Neuronal stem cell (in vitro differentiated cells): ENCODE data around the gene TIMM23.
"Not testable (repeated sequence)": the region's sequence is repeated elsewhere in the genome, so short reads cannot be mapped to it uniquely, and the experiment has no call there.

ENCODE experiments used
- DNase-seq: peaks from one replicate; pipeline ENCODE4 v3.0.0-alpha.2; 2013; ENCODE audit warnings: low spot score
- H2AFZ ChIP-seq: one replicate; pipeline ENCODE4 v1.6.1; 2013; ENCODE audit warnings: mild to moderate bottlenecking, low read length, inconsistent platforms
- H2AK5ac ChIP-seq: 2 replicates; pipeline ENCODE4 v1.6.1; 2013; ENCODE audit warnings: low read depth, mild to moderate bottlenecking, inconsistent platforms, low read length, moderate library complexity, mixed read lengths
- H2BK120ac ChIP-seq: 2 replicates; pipeline ENCODE4 v1.6.1; 2013; ENCODE audit warnings: low read depth, mild to moderate bottlenecking, inconsistent platforms, low read length, moderate library complexity, mixed read lengths
- H2BK12ac ChIP-seq: one replicate; pipeline ENCODE4 v1.6.1; 2013; ENCODE audit warnings: low read length, inconsistent platforms
- H2BK15ac ChIP-seq: 2 replicates; pipeline ENCODE4 v1.6.1; 2013; ENCODE audit warnings: mild to moderate bottlenecking, low read length, inconsistent platforms, mixed read lengths
- H2BK5ac ChIP-seq: one replicate; pipeline ENCODE4 v1.6.1; 2013; ENCODE audit warnings: inconsistent platforms, mild to moderate bottlenecking, low read length, moderate library complexity
- H3K14ac ChIP-seq: one replicate; pipeline ENCODE4 v1.6.1; 2013; ENCODE audit warnings: low read length, inconsistent platforms
- H3K18ac ChIP-seq: 2 replicates; pipeline ENCODE4 v1.6.1; 2013; ENCODE audit warnings: low read length, inconsistent platforms
- H3K23ac ChIP-seq: 2 replicates; pipeline ENCODE4 v1.6.1; 2013; ENCODE audit warnings: low read depth, mild to moderate bottlenecking, mixed read lengths, low read length, inconsistent platforms; ENCODE audit not compliant: poor library complexity
- H3K27ac ChIP-seq: replicated peaks from 3 replicates; pipeline ENCODE4 v1.5.1; 2013; ENCODE audit warnings: low read length, inconsistent platforms
- H3K27me3 ChIP-seq, 3 experiments: 2 replicates each; pipeline ENCODE4 v1.6.1; 2013; ENCODE audit warnings: low read length in 3 of 3, mild to moderate bottlenecking in 2 of 3, inconsistent platforms in 1 of 3, low read depth in 1 of 3, mixed read lengths in 1 of 3, moderate library complexity in 1 of 3; ENCODE audit not compliant: control insufficient read depth in 3 of 3, insufficient read depth in 3 of 3
- H3K36me3 ChIP-seq, 2 donors: replicated peaks in 1 of 2; 2 replicates each; pipeline ENCODE4 v1.6.1; 2013; ENCODE audit warnings: low read length in 2 of 2; ENCODE audit not compliant: control insufficient read depth in 2 of 2, insufficient read depth in 2 of 2
- H3K4ac ChIP-seq: 2 replicates; pipeline ENCODE4 v1.6.1; 2013; ENCODE audit warnings: inconsistent platforms, mild to moderate bottlenecking, low read length, moderate library complexity
- H3K4me1 ChIP-seq, 2 donors: 1 replicate in 1 of 2; 2 replicates in 1 of 2; pipeline ENCODE4 v1.6.1; 2013; ENCODE audit warnings: low read length in 2 of 2, low read depth in 1 of 2; ENCODE audit not compliant: control insufficient read depth in 2 of 2, insufficient read depth in 1 of 2
- H3K4me2 ChIP-seq: one replicate; pipeline ENCODE4 v1.6.1; 2013; ENCODE audit warnings: mild to moderate bottlenecking, low read length, inconsistent platforms; ENCODE audit not compliant: insufficient read depth, poor library complexity, severe bottlenecking
- H3K4me3 ChIP-seq, 2 donors: 2 replicates each; pipeline ENCODE4 v1.5.1; 2013; ENCODE audit warnings: low read length in 2 of 2, mild to moderate bottlenecking in 2 of 2, inconsistent platforms in 1 of 2, moderate library complexity in 1 of 2
- H3K79me1 ChIP-seq: one replicate; pipeline ENCODE4 v1.6.1; 2013; ENCODE audit warnings: low read depth, mild to moderate bottlenecking, inconsistent platforms, low read length, moderate library complexity
- H3K9ac ChIP-seq: one replicate; pipeline ENCODE4 v1.6.1; 2013; ENCODE audit warnings: mild to moderate bottlenecking, low read depth, low read length, inconsistent platforms; ENCODE audit not compliant: poor library complexity
- H3K9me3 ChIP-seq, 2 donors: replicated peaks in 1 of 2; 2 replicates each; pipeline versions ENCODE3 to v1.6.1; 2013; ENCODE audit warnings: low read length in 2 of 2, mild to moderate bottlenecking in 2 of 2, inconsistent platforms in 1 of 2, low read depth in 1 of 2, mixed read lengths in 1 of 2, moderate library complexity in 1 of 2; ENCODE audit not compliant: control insufficient read depth in 2 of 2, insufficient read depth in 1 of 2
- H4K8ac ChIP-seq: one replicate; pipeline ENCODE4 v1.6.1; 2013; ENCODE audit warnings: low read depth, mild to moderate bottlenecking, inconsistent platforms, low read length, moderate library complexity
- H4K91ac ChIP-seq: one replicate; pipeline ENCODE4 v1.6.1; 2013; ENCODE audit warnings: low read length, low read depth, mild to moderate bottlenecking, inconsistent platforms; ENCODE audit not compliant: poor library complexity
- WGBS, 2 donors: extraction: QIAGEN DNeasy Blood & Tissue Kit; methylation state at CpG; one replicate each; pipeline ENCODE4 v1.1.7; 2013; ENCODE audit warnings: missing lambda C conversion rate in 2 of 2, mixed read lengths in 1 of 2; ENCODE audit not compliant: insufficient read length in 2 of 2, insufficient replicate concordance in 1 of 2; ENCODE audit errors: extremely low coverage in 2 of 2; 5-methylcytosine and 5-hydroxymethylcytosine counted together

TIMM23 gene

DNA sequence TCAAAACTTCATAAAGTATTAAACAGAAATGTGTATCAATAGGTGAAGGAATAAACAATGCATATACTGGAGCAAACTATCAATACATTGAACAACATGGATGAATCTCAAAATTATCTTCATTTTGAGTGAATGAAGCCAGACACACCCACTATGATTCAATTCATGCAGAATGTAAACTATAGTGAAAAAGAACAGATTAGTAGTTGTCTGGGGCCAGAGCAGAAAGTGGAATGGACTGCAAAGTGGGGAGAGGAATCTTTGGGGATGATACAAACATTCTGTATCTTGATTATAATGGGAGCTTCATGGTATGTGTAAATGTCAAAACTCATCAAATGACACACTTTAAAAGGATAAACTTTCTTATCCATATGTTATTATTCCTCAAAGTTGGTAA lies 23.5 kb upstream of the TIMM23 start:
- H2BK5ac ChIP-seq, H3K4ac ChIP-seq, H2AFZ ChIP-seq, H3K14ac ChIP-seq, H3K79me1 ChIP-seq, H2AK5ac ChIP-seq, H3K23ac ChIP-seq, DNase-seq, H2BK15ac ChIP-seq, H3K18ac ChIP-seq, H3K27me3 ChIP-seq, H3K4me2 ChIP-seq, H3K4me3 ChIP-seq, H3K9ac ChIP-seq, H2BK120ac ChIP-seq, H3K27ac ChIP-seq, H3K4me1 ChIP-seq, H4K91ac ChIP-seq, H4K8ac ChIP-seq, H3K9me3 ChIP-seq, H2BK12ac ChIP-seq: not testable (repeated sequence)
- H3K36me3 ChIP-seq = peaks cover 2 to 28% of the 10 kb centered on the region in 2 donors

DNA sequence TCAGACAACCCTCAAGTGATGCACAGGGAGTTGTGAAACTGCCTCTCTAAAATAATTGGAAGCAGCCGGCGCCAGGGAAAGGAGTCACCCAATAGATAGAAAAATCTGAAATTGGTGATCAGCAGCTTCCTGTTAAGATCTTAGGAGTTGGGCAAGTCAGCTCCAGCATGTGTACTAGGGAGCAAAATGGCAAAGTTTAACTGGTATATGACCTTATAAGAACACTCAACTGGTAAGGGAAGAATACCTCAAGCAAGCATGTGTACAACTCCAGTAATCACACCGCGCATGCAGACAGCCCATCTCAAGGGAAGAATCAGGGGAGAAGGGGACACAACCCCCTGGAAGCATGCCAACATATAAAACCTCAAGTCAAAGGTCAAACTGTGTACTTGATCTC lies 17.9 kb upstream of the TIMM23 start:
- H2AFZ ChIP-seq, H4K91ac ChIP-seq, H2BK5ac ChIP-seq, H3K79me1 ChIP-seq, H3K9me3 ChIP-seq, H2BK15ac ChIP-seq, H3K4me3 ChIP-seq, H2BK12ac ChIP-seq, H3K14ac ChIP-seq, H2AK5ac ChIP-seq, H4K8ac ChIP-seq, H3K4me1 ChIP-seq, H3K9ac ChIP-seq, H3K4ac ChIP-seq, H3K27ac ChIP-seq, DNase-seq, H3K18ac ChIP-seq, H3K23ac ChIP-seq, H2BK120ac ChIP-seq, H3K4me2 ChIP-seq, H3K27me3 ChIP-seq: not testable (repeated sequence)
- no CpG with 5 or more reads among the region's 4 CpGs for WGBS, 2 donors
- peaks cover 0 to 26% of the 10 kb centered on the region in 2 donors for H3K36me3 ChIP-seq

DNA sequence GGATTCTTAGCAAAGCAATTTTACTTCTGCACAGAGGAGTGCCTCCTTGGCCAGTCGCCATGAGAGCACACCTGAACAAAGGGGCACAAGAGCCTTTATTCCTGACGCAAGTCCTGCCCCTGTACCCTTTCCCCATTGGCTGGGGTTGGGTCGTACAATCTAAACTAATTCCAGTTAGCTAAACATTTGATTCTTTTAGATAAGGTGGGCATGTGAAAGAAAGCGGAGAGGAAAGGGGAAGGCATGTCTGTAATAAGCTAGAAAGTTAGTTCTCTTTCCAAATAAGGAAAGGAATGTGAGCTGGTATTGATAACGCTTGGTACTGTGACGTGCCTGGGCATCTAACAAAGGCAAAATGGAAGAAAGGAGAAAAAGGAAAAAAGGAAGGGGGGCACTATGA lies 15.7 kb upstream of the TIMM23 start:
- H3K4me2 ChIP-seq, H3K4me1 ChIP-seq, H3K79me1 ChIP-seq, H2BK120ac ChIP-seq, H3K14ac ChIP-seq, H3K9ac ChIP-seq, H4K91ac ChIP-seq, H3K4ac ChIP-seq, H3K4me3 ChIP-seq, H2AFZ ChIP-seq, H3K18ac ChIP-seq, H2AK5ac ChIP-seq, DNase-seq, H2BK12ac ChIP-seq, H2BK15ac ChIP-seq, H4K8ac ChIP-seq, H2BK5ac ChIP-seq, H3K9me3 ChIP-seq, H3K23ac ChIP-seq, H3K27me3 ChIP-seq, H3K27ac ChIP-seq: not testable (repeated sequence)
- WGBS, 2 donors = no CpG with 5 or more reads among the region's 6 CpGs
- H3K36me3 ChIP-seq = peaks cover 0 to 20% of the 10 kb centered on the region in 2 donors

DNA sequence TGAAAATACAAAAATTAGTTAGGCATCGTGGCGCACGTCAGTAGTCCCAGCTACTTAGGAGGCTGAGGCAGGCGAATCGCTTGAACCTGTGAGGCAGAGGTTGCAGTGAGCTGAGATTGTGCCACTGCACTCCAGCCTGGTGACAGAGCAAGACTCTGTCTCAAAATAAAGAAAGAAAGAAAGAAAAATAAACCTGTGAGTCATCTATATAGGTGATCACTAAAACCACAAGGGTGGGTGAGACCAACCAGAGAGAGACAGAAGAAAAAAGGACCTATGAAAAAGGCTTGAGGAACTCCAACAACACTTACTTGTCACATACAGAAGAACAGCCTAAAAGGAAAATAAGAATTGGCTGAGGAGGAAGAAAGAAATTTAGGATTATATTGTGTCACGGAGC lies 14.4 kb upstream of the TIMM23 start:
- not testable (repeated sequence) for H3K4me3 ChIP-seq, H3K4ac ChIP-seq, H2AFZ ChIP-seq, DNase-seq, H3K14ac ChIP-seq, H3K9ac ChIP-seq, H3K18ac ChIP-seq, H3K79me1 ChIP-seq, H3K23ac ChIP-seq, H3K9me3 ChIP-seq, H3K4me2 ChIP-seq, H3K27me3 ChIP-seq, H4K91ac ChIP-seq, H4K8ac ChIP-seq, H2AK5ac ChIP-seq, H2BK5ac ChIP-seq, H2BK15ac ChIP-seq, H3K4me1 ChIP-seq, H2BK120ac ChIP-seq, H3K27ac ChIP-seq, H2BK12ac ChIP-seq
- peaks cover 0 to 15% of the 10 kb centered on the region in 2 donors for H3K36me3 ChIP-seq
- WGBS, 2 donors = no CpG with 5 or more reads among the region's 6 CpGs
